ENCODE measurements around the gene PDE7B. TPM values are rescaled to one million over a fixed set of nuclear protein-coding genes. Genes with fewer than 3 reads are reported as not detected.

The PDE7B gene
- polyA plus RNA-seq, 1 donor (not counting 4 experiments of a cell fraction or from before 2014, with no cell fraction given) = 0.01 TPM

DNA sequence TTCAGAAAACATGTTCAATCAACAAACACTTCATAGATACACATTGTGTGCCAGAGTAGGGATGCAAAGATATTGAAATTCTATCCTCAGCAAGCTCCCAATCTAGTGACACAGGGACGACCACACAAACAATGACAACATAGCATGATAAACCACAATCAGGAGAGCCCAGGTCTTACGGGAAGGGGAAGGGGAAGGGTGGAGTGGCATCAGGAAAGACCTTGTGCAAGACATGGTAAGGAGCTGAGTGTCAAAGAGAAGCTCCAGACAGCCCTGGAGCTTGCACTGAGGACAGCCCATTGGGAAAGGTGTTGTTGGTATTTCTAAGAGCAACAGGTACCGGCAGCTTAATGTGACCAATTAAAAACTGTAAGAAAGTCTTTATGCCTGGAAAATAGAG is 103.6 kb downstream of the PDE7B start:
- Histone ChIP-seq H3K36me3 (ENCODE audit: control insufficient read depth in 2 of 2, extremely low read depth in 1 of 2, insufficient read depth in 2 of 2, low read length in 2 of 2) (no peaks in the 10 kb centered on the region), H3K4me2 (ENCODE audit: control insufficient read depth, extremely low read depth, insufficient read depth, low read depth, low read length) (no peak overlapping the region), H3K4me1 (ENCODE audit: control insufficient read depth, extremely low read depth, insufficient read depth, low read length) (no peaks in the 10 kb centered on the region), H4K20me1 (ENCODE audit: control insufficient read depth, extremely low read depth, insufficient read depth, low read length) (no peaks in the 10 kb centered on the region), H3K27ac (ENCODE audit: control insufficient read depth, insufficient read depth, low read length) (no peak overlapping the region), H2AFZ (ENCODE audit: control insufficient read depth, low read length) (no peak overlapping the region), H3K79me2 (ENCODE audit: control insufficient read depth, insufficient read depth, low read length) (no peaks in the 10 kb centered on the region), H3K9me3 (ENCODE audit: control insufficient read depth, low read depth, low read length) (no peaks in the 10 kb centered on the region), H3K27me3 (ENCODE audit: control insufficient read depth, extremely low read depth, insufficient read depth, low read length) (no peaks in the 10 kb centered on the region), H3K9me1 (ENCODE audit: control insufficient read depth, extremely low read depth, insufficient read depth, low read length) (no peaks in the 10 kb centered on the region), H3K9ac (ENCODE audit: control insufficient read depth, extremely low read depth, insufficient read depth, low read length) (no peak overlapping the region), H3K4me3 (ENCODE audit: control insufficient read depth in 2 of 3, extremely low read depth in 1 of 3, insufficient read depth in 2 of 3, low read depth in 1 of 3, low read length in 3 of 3) (no peak overlapping the region)
- dilution Hi-C loops (cut with MboI; ENCODE audit: extremely low pct_ligation_motif_present, low sequenced_read_pairs) = no loop called here
- TF ChIP-seq EZH2 (IDR thresholded peaks at IDR 0.05; ENCODE audit: low read length) = no peak
- TF ChIP-seq, protein P1, sequence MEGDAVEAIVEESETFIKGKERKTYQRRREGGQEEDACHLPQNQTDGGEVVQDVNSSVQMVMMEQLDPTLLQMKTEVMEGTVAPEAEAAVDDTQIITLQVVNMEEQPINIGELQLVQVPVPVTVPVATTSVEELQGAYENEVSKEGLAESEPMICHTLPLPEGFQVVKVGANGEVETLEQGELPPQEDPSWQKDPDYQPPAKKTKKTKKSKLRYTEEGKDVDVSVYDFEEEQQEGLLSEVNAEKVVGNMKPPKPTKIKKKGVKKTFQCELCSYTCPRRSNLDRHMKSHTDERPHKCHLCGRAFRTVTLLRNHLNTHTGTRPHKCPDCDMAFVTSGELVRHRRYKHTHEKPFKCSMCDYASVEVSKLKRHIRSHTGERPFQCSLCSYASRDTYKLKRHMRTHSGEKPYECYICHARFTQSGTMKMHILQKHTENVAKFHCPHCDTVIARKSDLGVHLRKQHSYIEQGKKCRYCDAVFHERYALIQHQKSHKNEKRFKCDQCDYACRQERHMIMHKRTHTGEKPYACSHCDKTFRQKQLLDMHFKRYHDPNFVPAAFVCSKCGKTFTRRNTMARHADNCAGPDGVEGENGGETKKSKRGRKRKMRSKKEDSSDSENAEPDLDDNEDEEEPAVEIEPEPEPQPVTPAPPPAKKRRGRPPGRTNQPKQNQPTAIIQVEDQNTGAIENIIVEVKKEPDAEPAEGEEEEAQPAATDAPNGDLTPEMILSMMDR (optimal IDR thresholded peaks at IDR 0.05 in 1 of 3, IDR thresholded peaks at IDR 0.05 in 1 of 3, conservative IDR thresholded peaks at IDR 0.05 in 1 of 3; ENCODE audit: extremely low read depth in 1 of 3, insufficient read depth in 2 of 3, low read length in 3 of 3) = no peak
- DNase-seq (ENCODE audit: low read depth, low spot score) (no peak), FAIRE-seq (no peak)

DNA sequence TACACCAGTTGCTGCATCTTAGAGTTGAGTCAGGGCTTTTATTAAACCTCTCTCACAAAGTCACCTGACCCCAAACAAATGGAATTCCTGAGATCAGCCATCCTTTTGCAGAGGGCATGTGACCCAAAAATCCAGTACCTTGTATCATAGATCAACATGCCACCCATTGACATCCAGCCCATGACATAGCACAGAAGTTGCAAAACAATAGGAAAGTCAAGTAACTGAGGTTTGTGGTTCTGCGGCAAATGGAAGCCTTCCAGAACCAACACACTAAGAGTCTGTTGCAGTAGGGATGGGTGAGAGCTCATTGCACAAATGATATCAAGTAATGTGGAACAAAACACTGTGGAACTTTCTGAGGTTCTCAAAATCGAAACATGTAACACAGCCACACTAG is 111.2 kb downstream of the PDE7B start:
- H3K9me1 ChIP-seq (ENCODE audit: control insufficient read depth, extremely low read depth, insufficient read depth, low read length) = no peaks in the 10 kb centered on the region
- dilution Hi-C loops (cut with MboI; ENCODE audit: extremely low pct_ligation_motif_present, low sequenced_read_pairs) = no loop called here
- no peaks in the 10 kb centered on the region for H3K36me3 ChIP-seq (ENCODE audit: control insufficient read depth in 2 of 2, extremely low read depth in 1 of 2, insufficient read depth in 2 of 2, low read length in 2 of 2)
- H3K9me3 ChIP-seq (ENCODE audit: control insufficient read depth, low read depth, low read length) = no peaks in the 10 kb centered on the region
- no peak overlapping the region for H3K9ac ChIP-seq (ENCODE audit: control insufficient read depth, extremely low read depth, insufficient read depth, low read length)
- H3K27me3 ChIP-seq (ENCODE audit: control insufficient read depth, extremely low read depth, insufficient read depth, low read length) = no peaks in the 10 kb centered on the region
- no peak overlapping the region for H3K27ac ChIP-seq (ENCODE audit: control insufficient read depth, insufficient read depth, low read length)
- no peak overlapping the region for H3K4me2 ChIP-seq (ENCODE audit: control insufficient read depth, extremely low read depth, insufficient read depth, low read depth, low read length)
- no peaks in the 10 kb centered on the region for H3K4me1 ChIP-seq (ENCODE audit: control insufficient read depth, extremely low read depth, insufficient read depth, low read length)
- H3K4me3 ChIP-seq (ENCODE audit: control insufficient read depth in 2 of 3, extremely low read depth in 1 of 3, insufficient read depth in 2 of 3, low read depth in 1 of 3, low read length in 3 of 3) = no peak overlapping the region
- no peaks in the 10 kb centered on the region for H4K20me1 ChIP-seq (ENCODE audit: control insufficient read depth, extremely low read depth, insufficient read depth, low read length)
- H3K79me2 ChIP-seq (ENCODE audit: control insufficient read depth, insufficient read depth, low read length) = no peaks in the 10 kb centered on the region
- FAIRE-seq (no peak), DNase-seq (ENCODE audit: low read depth, low spot score) (no peak)
- H2AFZ ChIP-seq (ENCODE audit: control insufficient read depth, low read length) = no peak overlapping the region
- TF ChIP-seq, protein P1 (optimal IDR thresholded peaks at IDR 0.05 in 1 of 3, IDR thresholded peaks at IDR 0.05 in 1 of 3, conservative IDR thresholded peaks at IDR 0.05 in 1 of 3; ENCODE audit: extremely low read depth in 1 of 3, insufficient read depth in 2 of 3, low read length in 3 of 3) = no peak
- TF ChIP-seq EZH2 (IDR thresholded peaks at IDR 0.05; ENCODE audit: low read length) = no peak
